HepG2 (cell line): ENCODE results near the gene PRKCE.

ENCODE experiments used
- CEBPB ChIP-seq: IDR thresholded peaks from 2 replicates; pipeline ENCODE4 v1.6.1; 2011; ENCODE audit warnings: low read depth, low read length, improper control_type of control experiment, borderline replicate concordance
- CTCF ChIP-seq: sonication (generic); formaldehyde crosslinking; IDR thresholded peaks from 2 replicates; pipeline ENCODE4 v1.5.0; 2020; ENCODE audit warnings: mild to moderate bottlenecking, missing genetic modification reagents, moderate library complexity
- EP300 ChIP-seq, 3 experiments: sonication (generic) in 1 of 3; formaldehyde crosslinking in 1 of 3; IDR thresholded peaks; 2 replicates each; pipeline versions ENCODE4 v1.5.1 to v1.6.1; 2011 to 2020; ENCODE audit warnings: low read depth in 2 of 3, low read length in 2 of 3, borderline replicate concordance in 1 of 3, improper control_type of control experiment in 1 of 3, mild to moderate bottlenecking in 1 of 3, missing genetic modification reagents in 1 of 3, moderate library complexity in 1 of 3
- ESRRA ChIP-seq: sonication (generic); formaldehyde crosslinking; IDR thresholded peaks from 2 replicates; pipeline ENCODE4 v1.5.1; 2020; ENCODE audit warnings: mild to moderate bottlenecking, low read depth, missing genetic modification reagents
- EZH2 ChIP-seq: conservative IDR thresholded peaks from 2 replicates; pipeline ENCODE4 v1.6.1; 2012; ENCODE audit warnings: mild to moderate bottlenecking, low read depth, low read length, moderate library complexity
- MED1 ChIP-seq: sonication (generic); formaldehyde crosslinking; IDR thresholded peaks from 2 replicates; pipeline ENCODE4 v1.4.0; 2020; ENCODE audit warnings: missing genetic modification reagents
- PCBP1 ChIP-seq: fragments of 200-400 bp; formaldehyde crosslinking; IDR thresholded peaks from 2 replicates; pipeline ENCODE4 v1.6.1; 2017; ENCODE audit warnings: mild to moderate bottlenecking, low read depth, low read length, borderline replicate concordance
- PCBP2 ChIP-seq: fragments of 200-400 bp; formaldehyde crosslinking; optimal IDR thresholded peaks from 2 replicates; pipeline ENCODE3; 2018; ENCODE audit warnings: low read length, low read depth; ENCODE audit not compliant: poor library complexity, severe bottlenecking
- ZNF512 ChIP-seq: sonication (generic); formaldehyde crosslinking; IDR thresholded peaks from 2 replicates; pipeline ENCODE4 v1.4.0; 2020; ENCODE audit warnings: mild to moderate bottlenecking, missing genetic modification reagents
- ZNF747 ChIP-seq: sonication (generic); formaldehyde crosslinking; IDR thresholded peaks from 2 replicates; pipeline ENCODE4 v1.8.1; 2023; ENCODE audit warnings: missing genetic modification reagents, mild to moderate bottlenecking, borderline replicate concordance
- ZSCAN9 ChIP-seq: IDR thresholded peaks from 2 replicates; pipeline ENCODE4 v1.6.1; 2016; ENCODE audit warnings: borderline replicate concordance

GRCh38 chr2:45946023-45946422, 294.5 kb downstream of the PRKCE start:
- TF ChIP-seq CTCF (CRISPR knock-in tag) (no peak), PCBP1 (no peak), ZSCAN9 (CRISPR knock-in tag) (no peak), PCBP2 (no peak), CEBPB (no peak), ESRRA (CRISPR knock-in tag) (no peak), EP300 (IDR thresholded peaks at IDR 0.05; ENCODE audit: low read depth in 2 of 2, low read length in 2 of 2) (no peak), EP300 (CRISPR knock-in tag; IDR thresholded peaks at IDR 0.05; ENCODE audit: borderline replicate concordance) (no peak), ZNF747 (CRISPR knock-in tag) (no peak), EZH2 (no peak), MED1 (CRISPR knock-in tag) (no peak), ZNF512 (CRISPR knock-in tag) (no peak)
